Smooth muscle cell (in vitro differentiated cells): Measurements from ENCODE around the gene MAPK7. TPM values are rescaled to one million over a fixed set of nuclear protein-coding genes. Genes with fewer than 3 reads are reported as not detected.

Experiments
- DNase-seq: peaks from one replicate; lab custom pipeline; 2025; ENCODE audit not compliant: unreplicated experiment; lab: John Stamatoyannopoulos, UW
- H2AFZ ChIP-seq: fragments of 200-600 bp; sonication (generic); 2 replicates; pipeline ENCODE4 v1.6.0; 2016; ENCODE audit warnings: antibody characterized with exemption, low read depth, mild to moderate bottlenecking
- H3F3A ChIP-seq: fragments of 200-600 bp; sonication (generic); 2 replicates; pipeline ENCODE4 v1.6.0; 2017; ENCODE audit warnings: antibody characterized with exemption, low read depth
- H3K27ac ChIP-seq: fragments of 200-600 bp; sonication (generic); 2 replicates; pipeline ENCODE4 v1.5.1; 2016; ENCODE audit warnings: low read depth, mild to moderate bottlenecking
- H3K27me3 ChIP-seq: fragments of 200-600 bp; sonication (generic); 2 replicates; pipeline ENCODE4 v1.6.1; 2016; ENCODE audit warnings: low read depth, mild to moderate bottlenecking
- H3K36me3 ChIP-seq: fragments of 200-600 bp; sonication (generic); 2 replicates; pipeline ENCODE4 v1.5.1; 2016; ENCODE audit warnings: low read depth
- H3K4me1 ChIP-seq: fragments of 200-600 bp; sonication (generic); 2 replicates; pipeline ENCODE4 v1.5.1; 2016; ENCODE audit warnings: low read depth
- H3K4me2 ChIP-seq: fragments of 200-600 bp; sonication (generic); 2 replicates; pipeline ENCODE4 v1.6.0; 2016; ENCODE audit warnings: mild to moderate bottlenecking
- H3K4me3 ChIP-seq: fragments of 200-600 bp; sonication (generic); 2 replicates; pipeline ENCODE4 v1.5.1; 2016; ENCODE audit warnings: mild to moderate bottlenecking
- H3K79me2 ChIP-seq: fragments of 200-600 bp; sonication (generic); 2 replicates; pipeline ENCODE4 v1.6.0; 2016; ENCODE audit warnings: low read depth, mild to moderate bottlenecking
- H3K9ac ChIP-seq: fragments of 200-600 bp; sonication (generic); 2 replicates; pipeline ENCODE4 v1.6.0; 2016; ENCODE audit warnings: low read depth
- H3K9me3 ChIP-seq: fragments of 200-600 bp; sonication (generic); replicated peaks from 2 replicates; pipeline ENCODE4 v1.5.1; 2016; ENCODE audit warnings: low read depth
- H4K20me1 ChIP-seq: fragments of 200-600 bp; sonication (generic); 2 replicates; pipeline ENCODE4 v1.6.0; 2016; ENCODE audit warnings: low read depth
- CTCF ChIP-seq: fragments of 200-600 bp; sonication (generic); IDR thresholded peaks from 2 replicates; pipeline ENCODE4 v1.5.1; 2017; ENCODE audit warnings: borderline replicate concordance, mild to moderate bottlenecking, antibody characterized with exemption; ENCODE audit not compliant: insufficient read depth, poor library complexity, severe bottlenecking
- WGBS: methylation state at CpG from one replicate; pipeline ENCODE4 v1.1.7; 2016; ENCODE audit warnings: low lambda C conversion rate; 5-methylcytosine and 5-hydroxymethylcytosine counted together
- polyA plus RNA-seq: library from polyadenylated mRNA; unstranded; fragments of >200 nt; fragmentation: Nextera tagmentation; extraction: Ambion mirVana; gene quantifications from 2 replicates; pipeline ENCODE4 v1.2.1, GENCODE V29; 2016
- total RNA-seq: library from RNA; depleted of rRNA; stranded (reverse); fragments of >200 nt; gene quantifications from 2 replicates; pipeline ENCODE4 v1.2.3, GENCODE V29; 2014

MAPK7 gene
- total and polyA plus RNA-seq, 2 experiments from 2014 or later, result 9.1 to 36.3 TPM

GRCh38 chr17:19365833-19366636 lies 12.3 kb upstream of the MAPK7 start:
- no peaks in the 10 kb centered on the region for H3F3A ChIP-seq
- H3K36me3 ChIP-seq, result no peaks in the 10 kb centered on the region
- TF ChIP-seq CTCF, result no peak
- no peak overlapping the region for H3K9ac ChIP-seq
- H3K9me3 ChIP-seq, result no peaks in the 10 kb centered on the region
- H3K4me1 ChIP-seq, result peaks cover 10% of the 10 kb centered on the region
- no peak overlapping the region for H2AFZ ChIP-seq
- no peaks in the 10 kb centered on the region for H3K27me3 ChIP-seq
- 88% methylated on average over 9 of the region's 9 CpGs for WGBS
- H3K4me3 ChIP-seq, result no peak overlapping the region
- H3K4me2 ChIP-seq, result no peak overlapping the region
- no peaks in the 10 kb centered on the region for H3K79me2 ChIP-seq
- H3K27ac ChIP-seq, result no peak overlapping the region
- H4K20me1 ChIP-seq, result no peaks in the 10 kb centered on the region
- DNase-seq, result no peak

GRCh38 chr17:19366637-19366972 lies 11.7 kb upstream of the MAPK7 start:
- Histone ChIP-seq H2AFZ (no peak overlapping the region), H3K79me2 (no peaks in the 10 kb centered on the region), H3K36me3 (no peaks in the 10 kb centered on the region), H3F3A (no peaks in the 10 kb centered on the region), H3K9ac (no peak overlapping the region), H3K4me2 (no peak overlapping the region), H3K9me3 (no peaks in the 10 kb centered on the region), H3K4me3 (no peak overlapping the region), H3K4me1 (peaks cover 5% of the 10 kb centered on the region), H4K20me1 (no peaks in the 10 kb centered on the region), H3K27ac (no peak overlapping the region), H3K27me3 (no peaks in the 10 kb centered on the region)
- no peak for DNase-seq
- WGBS, result 90% methylated on average over 5 of the region's 5 CpGs
- no peak for TF ChIP-seq CTCF

GRCh38 chr17:19368229-19368628 lies 10.1 kb upstream of the MAPK7 start:
- Histone ChIP-seq H3K9me3 (no peaks in the 10 kb centered on the region), H4K20me1 (no peaks in the 10 kb centered on the region), H3K27me3 (no peaks in the 10 kb centered on the region), H3K9ac (no peak overlapping the region), H3F3A (no peaks in the 10 kb centered on the region), H3K36me3 (no peaks in the 10 kb centered on the region), H2AFZ (no peak overlapping the region), H3K4me1 (peaks cover under 1% of the 10 kb centered on the region), H3K79me2 (no peaks in the 10 kb centered on the region), H3K4me2 (no peak overlapping the region), H3K4me3 (no peak overlapping the region), H3K27ac (no peak overlapping the region)
- no peak for TF ChIP-seq CTCF
- WGBS, result 64% methylated on average over 4 of the region's 4 CpGs
- DNase-seq, result no peak
